Hematopoietic multipotent progenitor cell treated with erythropoietin and hydrocortisone succinate and interleukin-3 and kit ligand, for 15 days (in vitro differentiated cells): Measurements from ENCODE around the gene KLRF2.
A peak's percentile ranks its signal among the peaks of the same experiment; 100 is the strongest.

Source experiments
- DNase-seq: peaks from one replicate; pipeline ENCODE4 v3.0.0-alpha.2; 2015; ENCODE audit warnings: low spot score

Gene KLRF2

GRCh38 chr12:9888665-9889273 lies 7.5 kb downstream of the KLRF2 start:
- no peak for DNase-seq

DNA sequence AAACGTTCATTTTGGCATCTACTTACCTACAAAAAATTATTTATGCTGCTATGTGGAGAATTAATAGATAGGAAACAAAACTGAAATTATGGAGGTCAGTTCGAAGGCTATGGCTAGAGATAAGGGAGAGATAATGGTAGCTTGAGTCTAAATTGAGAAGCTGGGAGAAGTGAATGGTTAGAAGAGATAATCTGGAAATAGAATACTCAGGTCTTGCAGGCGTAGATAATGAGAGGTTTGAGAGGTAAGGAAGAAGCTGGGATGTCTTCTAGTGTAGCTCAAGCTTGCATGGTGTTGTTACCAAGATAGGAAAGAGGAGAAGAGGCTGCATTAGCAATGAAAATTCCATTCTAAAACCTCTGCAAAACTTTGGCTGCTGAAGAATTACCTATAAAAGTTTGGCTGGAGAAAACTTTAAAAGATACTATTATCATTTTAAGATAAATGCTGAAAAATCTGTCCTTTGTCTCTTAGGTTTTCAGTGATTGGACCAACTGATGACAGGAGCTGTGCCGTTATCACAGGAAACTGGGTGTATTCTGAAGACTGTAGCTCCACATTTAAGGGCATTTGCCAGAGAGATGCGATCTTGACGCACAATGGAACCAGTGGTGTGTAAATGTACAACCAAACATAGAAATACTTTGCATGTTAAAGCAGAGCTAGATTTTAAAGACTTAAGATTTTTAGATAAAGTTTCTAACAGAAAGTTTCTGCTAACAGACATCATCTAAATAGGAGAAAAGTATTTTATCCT lies 14.1 kb downstream of the KLRF2 start:
- no peak for DNase-seq

DNA sequence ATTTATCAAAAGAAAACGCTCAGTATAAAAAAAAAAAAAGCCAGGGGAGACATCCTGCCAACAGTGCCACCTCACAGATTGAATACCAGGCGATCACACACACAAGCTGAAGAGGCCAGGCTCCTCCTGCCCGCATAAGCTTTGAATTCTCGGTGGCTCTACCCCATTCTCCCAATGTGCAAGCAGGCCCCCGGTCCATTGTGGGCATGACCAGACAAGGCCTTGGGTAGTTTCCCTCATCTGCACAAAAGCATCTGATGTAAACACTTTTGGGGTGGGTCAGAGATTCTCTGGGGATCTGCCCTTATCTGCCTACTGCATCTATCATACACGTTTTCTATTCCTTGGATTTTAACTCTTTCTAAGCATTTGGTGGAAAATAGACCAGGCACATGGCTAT lies 16.2 kb downstream of the KLRF2 start:
- no peak for DNase-seq

DNA sequence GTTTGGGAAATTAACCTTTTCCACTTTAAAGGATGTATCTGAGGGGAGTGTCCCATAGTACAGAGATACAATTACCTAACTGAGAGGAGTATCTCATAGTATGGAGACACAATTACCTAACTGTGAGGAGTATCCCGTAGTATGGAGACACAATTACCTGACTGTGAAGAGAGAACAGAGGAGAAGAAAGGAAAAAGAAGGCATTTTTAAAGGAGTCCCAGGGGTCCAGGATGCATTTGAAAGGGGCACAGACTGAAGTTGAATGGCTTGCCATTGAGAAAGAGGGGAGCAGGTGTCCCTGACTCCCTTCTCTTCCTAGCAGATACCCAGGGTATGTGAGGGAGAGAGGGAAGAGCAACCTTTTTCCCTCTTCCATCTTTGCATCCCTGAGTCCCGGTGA lies 17.9 kb downstream of the KLRF2 start:
- no peak for DNase-seq

GRCh38 chr12:9900930-9901329 lies 19.6 kb downstream of the KLRF2 start:
- DNase-seq: no peak

GRCh38 chr12:9902539-9903228 lies 21.4 kb downstream of the KLRF2 start:
- DNase-seq: no peak

GRCh38 chr12:9906873-9907272 lies 25.6 kb downstream of the KLRF2 start:
- no peak for DNase-seq

- DNase-seq: no peak
These were observed 26.5 kb downstream of the KLRF2 start for GRCh38 chr12:9907769-9908168.

DNA sequence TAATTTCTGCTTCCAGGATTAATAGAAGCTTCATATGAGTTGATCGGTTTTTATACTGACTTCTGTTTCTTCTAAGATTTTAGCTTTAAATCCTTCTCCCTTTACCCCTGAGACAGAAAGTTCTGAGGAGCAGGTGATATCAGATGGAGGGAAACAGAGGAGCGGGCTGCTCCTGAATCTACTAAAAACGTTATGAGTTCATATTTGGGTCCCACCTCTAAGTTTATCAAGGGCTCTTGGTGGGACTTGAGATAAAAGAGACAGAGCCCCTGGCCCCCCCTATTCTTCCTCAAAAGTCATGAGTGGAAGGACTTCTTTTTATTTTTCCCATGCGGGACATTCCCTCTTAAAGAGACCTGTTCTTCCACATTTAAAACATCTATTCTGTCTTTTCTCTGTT lies 27.1 kb downstream of the KLRF2 start:
- DNase-seq: no peak

- DNase-seq: no peak
These were observed 28.4 kb downstream of the KLRF2 start for GRCh38 chr12:9909724-9910123.

- no peak for DNase-seq
These were observed 29.6 kb downstream of the KLRF2 start for GRCh38 chr12:9910716-9911421.

GRCh38 chr12:9911708-9912107 lies 30.4 kb downstream of the KLRF2 start:
- no peak for DNase-seq

- DNase-seq: no peak
These were observed 38.2 kb downstream of the KLRF2 start for GRCh38 chr12:9919443-9919842.

DNA sequence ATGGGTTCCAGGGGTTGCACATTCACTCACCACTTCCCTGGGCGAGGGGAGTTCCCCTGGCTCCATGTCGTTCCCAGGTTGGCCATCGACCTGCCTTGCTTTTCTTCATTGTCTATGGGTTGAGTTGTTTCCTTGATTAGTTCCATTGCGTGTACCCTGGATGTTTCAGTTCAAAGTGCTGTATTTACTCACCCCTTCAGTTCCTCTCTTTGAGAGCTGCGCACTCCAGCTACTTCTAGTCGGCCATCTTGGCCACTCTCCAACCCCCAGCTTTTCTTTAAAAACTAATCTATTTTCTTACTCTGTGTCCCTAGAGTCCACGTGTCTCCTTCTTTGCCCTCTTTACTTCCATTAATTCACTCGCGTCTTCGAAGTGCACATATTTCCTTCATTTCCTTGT lies 39.2 kb downstream of the KLRF2 start:
- DNase-seq: no peak

GRCh38 chr12:9922429-9922828 lies 41.1 kb downstream of the KLRF2 start:
- DNase-seq: no peak

DNA sequence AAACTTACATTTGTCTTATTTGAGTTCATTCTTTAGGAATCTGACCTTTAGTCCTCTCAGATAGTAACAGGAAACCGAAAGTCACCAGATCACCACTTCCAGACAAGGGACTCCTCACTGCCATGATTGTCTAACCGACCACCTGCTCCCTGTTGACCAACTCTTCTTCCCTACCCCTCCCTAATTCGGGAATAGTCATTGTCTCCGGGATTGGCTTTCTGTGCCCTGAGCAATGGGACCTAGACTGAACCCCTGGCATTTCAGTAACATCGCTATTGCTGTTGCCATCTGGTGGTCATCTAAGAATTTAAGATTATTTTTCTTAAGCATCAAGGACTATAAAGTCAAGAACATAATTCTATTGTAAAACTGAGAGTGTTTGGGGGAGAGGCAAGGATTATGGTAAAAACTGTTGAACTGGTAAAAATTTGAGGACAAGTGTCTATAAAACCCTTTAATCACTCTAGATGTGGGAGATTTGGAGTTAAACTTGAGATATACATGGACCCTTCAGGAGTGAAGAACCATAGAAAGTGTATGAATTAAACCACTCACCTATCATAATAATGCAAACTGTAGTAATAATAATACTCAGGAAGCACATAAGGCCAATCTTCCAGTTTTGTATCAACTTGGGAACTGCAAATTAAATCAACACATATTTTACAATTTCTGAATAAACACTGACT lies 44.6 kb downstream of the KLRF2 start:
- DNase-seq: peak; percentile 37

- DNase-seq: no peak
These were observed 45.6 kb downstream of the KLRF2 start for GRCh38 chr12:9926876-9927275.

DNA sequence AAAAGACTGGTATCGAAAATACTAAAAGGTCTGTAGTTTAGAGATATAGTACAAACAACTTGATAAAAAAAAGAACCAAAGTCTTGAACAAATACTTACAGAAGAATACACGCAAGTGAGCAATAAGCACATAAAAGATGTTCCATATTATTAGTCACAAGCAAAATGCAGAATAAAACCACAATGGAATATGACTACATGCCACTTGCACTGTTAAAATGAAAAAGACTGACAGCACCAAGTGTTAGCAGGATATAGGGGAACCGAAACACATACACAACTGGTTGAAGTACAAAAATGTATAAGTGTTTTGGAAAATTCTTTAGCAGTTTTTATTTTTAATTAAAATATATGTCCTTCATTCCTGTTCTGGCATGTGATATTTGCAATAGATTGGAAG lies 47.3 kb downstream of the KLRF2 start:
- DNase-seq: no peak

DNA sequence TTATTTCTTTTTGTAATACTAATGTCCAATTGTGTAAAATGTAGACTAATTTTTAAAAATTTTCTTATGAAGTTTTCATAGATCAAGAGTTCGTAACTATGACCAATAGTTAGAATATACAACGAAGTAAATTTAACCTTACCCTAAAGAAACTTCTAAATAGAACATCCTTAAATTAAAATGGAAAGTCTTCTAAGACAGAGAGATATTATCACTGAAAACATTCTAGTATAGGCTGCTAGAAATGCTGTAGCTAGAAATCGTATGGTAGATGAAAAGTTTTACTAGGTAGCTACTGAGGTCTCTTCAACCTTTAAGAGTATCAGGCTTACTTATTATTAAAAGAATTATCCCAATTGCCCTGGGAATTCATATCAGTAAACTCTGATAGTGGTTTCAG lies 50.0 kb downstream of the KLRF2 start:
- DNase-seq: no peak

DNA sequence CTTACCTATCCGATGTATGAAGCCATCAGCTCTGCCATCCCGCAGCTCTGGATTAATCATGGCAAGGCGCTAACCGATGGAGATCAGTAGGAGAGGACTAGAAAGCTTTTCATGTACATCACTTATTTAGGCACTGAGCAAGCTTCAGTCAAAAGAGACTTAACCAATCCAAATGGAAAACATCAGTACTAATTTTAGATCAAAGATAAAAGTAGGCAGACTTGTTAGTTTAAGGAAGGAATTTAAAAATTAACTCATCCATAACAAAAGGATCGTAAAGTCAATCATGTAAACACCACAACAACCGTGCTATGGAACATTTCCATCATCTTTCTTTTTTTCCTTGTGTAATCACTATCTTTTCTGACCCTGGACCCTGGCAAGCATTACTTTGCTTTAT lies 51.0 kb downstream of the KLRF2 start, which contains the start of gene CLEC2A:
TSS of gene CLEC2A (minus strand) at position 101 of the 400 bp plus-strand sequence. CDS start at position 60, 41 bp downstream.
- DNase-seq: no peak

- DNase-seq: no peak
These were observed 52.7 kb downstream of the KLRF2 start for GRCh38 chr12:9933958-9934357.

- DNase-seq: no peak
These were observed 53.7 kb downstream of the KLRF2 start for GRCh38 chr12:9935026-9935425.
